GM19452 (cell line): Measurements from ENCODE around the gene BBS1.

Experiments
- ATAC-seq: cut with Tn5 transposase; IDR thresholded peaks from one replicate; pipeline ENCODE4 v1.9.1; 2021; ENCODE audit not compliant: unreplicated experiment

The BBS1 gene

GRCh38 chr11:66548774-66549630 lies 38.6 kb downstream of the BBS1 start:
- no peak for ATAC-seq

GRCh38 chr11:66549696-66550095 lies 39.3 kb downstream of the BBS1 start:
- ATAC-seq, result no peak

GRCh38 chr11:66550887-66551286 lies 40.5 kb downstream of the BBS1 start:
- no peak for ATAC-seq

DNA sequence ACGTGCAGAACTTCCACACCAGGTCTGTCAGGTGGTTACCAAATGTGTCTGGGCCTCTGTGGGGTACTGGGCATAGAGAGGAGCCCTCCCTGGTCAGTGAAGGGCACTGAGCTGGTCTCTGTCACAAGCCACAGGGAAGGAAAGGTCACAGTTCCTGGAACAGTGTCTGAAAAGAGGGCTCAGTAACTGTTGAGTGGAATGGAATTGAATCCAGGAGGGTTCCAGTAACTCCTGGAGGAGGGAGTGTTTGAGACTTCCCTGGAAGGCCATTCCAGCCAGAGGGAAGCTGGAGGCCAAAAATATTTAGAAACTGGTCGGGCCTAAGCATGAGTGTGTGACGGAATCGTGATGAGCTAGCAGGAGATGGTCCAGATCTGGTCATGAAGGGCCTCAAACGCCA lies 44.2 kb downstream of the BBS1 start:
- no peak for ATAC-seq

GRCh38 chr11:66555416-66555815 lies 45.0 kb downstream of the BBS1 start:
- ATAC-seq, result no peak

DNA sequence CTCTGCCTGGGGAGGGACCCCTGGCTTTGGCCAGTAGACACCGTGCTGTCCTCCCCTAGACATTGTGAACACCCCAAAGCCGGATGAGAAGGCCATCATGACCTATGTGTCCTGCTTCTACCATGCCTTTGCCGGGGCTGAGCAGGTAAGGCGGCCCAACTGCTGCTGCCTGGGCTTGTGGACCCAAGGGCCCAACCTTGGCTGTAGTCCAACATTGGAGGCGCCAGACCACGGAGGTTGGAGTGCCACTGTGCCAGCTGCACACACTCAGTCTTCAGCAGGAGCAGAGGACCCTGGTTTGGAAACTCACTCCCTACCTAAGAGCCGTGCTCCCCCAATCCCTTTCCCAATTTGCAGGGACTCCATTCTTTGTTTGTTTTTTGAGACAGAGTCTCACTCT lies 45.7 kb downstream of the BBS1 start:
- no peak for ATAC-seq

GRCh38 chr11:66557733-66558326 lies 47.4 kb downstream of the BBS1 start:
- no peak for ATAC-seq

DNA sequence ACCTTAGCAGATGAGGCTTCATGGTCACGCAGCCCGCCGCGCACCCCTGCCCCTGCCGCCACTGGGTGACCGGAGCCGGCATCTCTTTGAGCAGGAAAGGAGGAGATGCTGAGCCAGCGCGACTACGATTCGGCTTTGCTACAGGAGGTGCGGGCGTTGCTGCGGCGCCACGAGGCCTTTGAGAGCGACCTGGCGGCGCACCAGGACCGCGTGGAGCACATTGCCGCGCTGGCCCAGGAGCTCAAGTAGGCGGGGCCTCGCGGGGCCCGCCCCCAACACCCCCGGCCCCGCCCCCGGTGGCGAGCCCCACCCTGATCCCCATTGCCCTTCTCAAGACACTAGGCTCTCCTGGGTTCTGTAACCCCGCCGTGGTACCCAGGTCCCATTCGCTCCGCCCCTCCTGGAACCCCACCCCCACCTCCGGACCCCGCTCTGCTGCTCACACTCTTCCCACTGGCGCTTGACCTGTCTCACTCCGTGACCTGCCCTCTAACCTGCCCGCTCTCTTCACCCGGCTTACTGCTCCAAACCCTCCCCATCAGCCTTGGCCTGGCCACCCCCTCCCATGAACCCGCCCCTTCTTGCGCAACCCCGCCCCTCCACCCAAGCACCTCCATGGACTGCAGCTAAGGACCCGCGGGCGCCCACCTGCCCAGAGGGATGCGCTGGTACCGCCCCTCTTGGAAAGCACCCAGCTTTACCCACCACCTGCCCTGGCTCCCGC lies 48.9 kb downstream of the BBS1 start:
- no peak for ATAC-seq

- ATAC-seq, result no peak
Observed at GRCh38 chr11:66559866-66560676, 49.6 kb downstream of the BBS1 start.

DNA sequence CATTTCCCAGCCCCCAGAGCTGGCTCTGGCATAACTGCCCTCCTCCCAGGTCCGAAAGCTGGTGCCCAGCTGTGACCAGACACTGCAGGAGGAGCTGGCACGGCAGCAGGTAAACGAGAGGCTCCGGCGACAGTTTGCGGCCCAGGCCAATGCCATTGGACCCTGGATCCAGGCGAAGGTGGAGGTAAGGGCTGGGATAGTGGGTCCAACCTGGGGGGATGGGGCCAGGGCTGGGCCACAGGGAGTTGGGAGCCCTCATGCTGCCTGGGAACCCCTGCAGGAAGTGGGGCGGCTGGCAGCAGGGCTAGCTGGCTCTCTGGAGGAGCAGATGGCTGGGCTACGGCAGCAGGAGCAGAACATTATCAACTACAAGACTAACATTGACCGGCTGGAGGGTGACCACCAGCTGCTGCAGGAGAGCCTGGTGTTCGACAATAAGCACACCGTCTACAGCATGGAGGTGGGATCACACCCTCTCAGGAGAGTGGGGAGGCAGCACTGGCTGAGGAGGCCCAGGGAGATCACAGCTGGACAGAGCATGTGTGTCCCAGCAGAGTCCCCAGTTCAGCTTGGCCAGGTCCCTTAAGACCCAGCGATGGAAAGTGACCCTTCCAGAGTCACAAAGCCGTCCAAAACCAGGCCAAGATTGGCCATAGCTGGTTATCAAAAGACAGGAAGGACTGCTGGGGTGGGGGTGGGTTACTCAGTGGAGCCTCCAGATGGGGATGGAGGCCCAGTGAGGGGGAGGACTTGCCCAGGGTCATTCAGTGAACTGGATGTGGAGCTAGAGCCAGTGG lies 50.9 kb downstream of the BBS1 start:
- ATAC-seq, result no peak

- ATAC-seq, result no peak
Observed at GRCh38 chr11:66561975-66562248, 51.5 kb downstream of the BBS1 start.

DNA sequence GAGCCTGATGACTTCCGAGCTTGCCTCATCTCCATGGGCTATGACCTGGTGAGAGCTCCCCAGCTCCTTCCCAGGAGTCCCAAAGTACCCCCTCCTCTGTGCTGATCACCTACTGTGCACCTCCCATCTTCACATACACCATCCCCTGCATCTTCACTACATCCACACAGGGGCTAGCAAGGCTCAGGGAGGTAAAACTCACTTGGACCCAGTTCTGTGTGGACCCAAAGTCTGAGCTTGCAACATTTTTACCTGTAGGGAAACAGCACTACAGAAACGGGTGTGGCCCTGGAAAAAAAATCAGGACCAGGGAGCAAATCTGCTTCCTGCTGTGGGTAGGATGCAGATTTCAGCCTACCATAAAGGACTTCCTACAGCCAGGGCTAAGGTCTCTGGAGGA lies 51.8 kb downstream of the BBS1 start:
- no peak for ATAC-seq

- no peak for ATAC-seq
Observed at GRCh38 chr11:66562907-66563583, 52.6 kb downstream of the BBS1 start.

DNA sequence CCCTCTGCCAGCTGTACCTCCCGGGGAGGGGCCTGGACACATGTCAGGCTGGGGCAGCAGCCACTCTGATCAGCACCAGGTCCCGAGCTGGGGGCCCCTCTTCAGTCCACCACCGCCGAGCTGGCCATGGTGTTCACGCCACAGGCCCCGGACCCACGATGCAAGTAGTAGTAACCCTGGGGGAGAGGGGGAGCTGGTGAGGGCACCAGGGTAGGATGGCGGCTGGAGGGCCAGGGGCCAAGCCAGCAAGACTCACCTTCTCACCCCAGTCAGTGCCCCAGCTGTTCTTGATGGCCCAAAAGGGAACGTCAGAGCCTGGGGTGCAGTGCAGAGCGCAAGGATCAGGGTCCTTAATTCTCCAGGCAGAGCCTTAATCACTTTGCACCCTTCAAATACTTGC lies 53.4 kb downstream of the BBS1 start:
- no peak for ATAC-seq

DNA sequence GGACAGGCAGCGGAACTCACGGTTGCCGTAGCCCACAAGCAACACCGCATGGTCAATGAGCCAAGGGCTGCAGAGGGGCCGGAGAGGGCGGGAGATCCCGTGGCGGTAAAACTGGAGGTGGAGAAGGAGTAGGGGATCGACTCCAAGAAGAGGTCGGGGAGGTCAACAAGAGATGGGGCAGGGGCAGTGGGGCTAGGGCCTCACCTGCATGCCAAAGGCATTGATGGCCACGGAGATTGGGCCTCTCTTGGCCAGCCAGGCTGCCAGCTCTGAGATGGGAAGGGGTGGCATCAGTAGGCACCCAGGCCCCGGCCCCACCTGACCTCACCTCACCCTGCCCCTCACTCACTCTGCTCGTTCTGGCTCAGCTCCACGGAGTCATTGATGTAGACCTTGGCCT lies 54.1 kb downstream of the BBS1 start:
- ATAC-seq, result no peak

DNA sequence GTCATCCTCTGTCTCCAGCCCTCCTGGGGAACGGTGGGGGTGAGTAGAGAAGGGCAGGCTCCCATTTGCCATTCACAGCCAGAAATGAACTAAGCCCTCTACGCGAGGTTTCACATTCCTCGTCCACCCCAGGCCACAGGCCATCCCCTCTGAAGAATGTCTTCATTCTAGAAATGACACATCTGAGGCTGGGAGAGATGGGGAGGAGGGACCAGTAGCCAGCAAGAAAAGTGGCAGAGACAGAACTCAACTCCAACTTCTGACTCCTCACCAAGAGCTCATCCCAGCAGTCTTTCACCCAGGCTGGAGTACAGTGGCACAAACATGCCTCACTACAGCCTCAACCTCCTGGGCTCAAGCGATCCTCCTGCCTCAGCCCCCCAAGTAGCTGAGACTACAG lies 54.5 kb downstream of the BBS1 start:
- no peak for ATAC-seq

DNA sequence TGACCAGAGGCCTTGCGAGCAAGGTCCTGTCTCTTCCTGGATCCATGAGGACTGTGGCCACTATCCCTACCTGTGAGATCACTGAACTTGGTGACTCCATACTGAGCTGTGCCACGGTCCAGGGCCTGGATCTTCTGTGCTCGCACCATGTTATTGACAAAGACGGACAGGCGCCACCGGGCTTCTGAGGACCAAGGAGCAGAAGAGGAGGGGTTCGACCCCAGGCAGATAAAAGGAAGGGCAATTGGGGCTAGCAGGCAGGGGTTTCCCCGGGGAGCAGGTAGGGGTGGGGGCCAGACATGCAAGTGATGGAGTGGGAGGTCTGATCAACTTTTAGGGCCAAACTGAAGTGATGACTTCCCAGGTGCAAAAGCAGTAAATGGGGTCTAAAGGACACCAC lies 55.8 kb downstream of the BBS1 start:
- ATAC-seq, result no peak

DNA sequence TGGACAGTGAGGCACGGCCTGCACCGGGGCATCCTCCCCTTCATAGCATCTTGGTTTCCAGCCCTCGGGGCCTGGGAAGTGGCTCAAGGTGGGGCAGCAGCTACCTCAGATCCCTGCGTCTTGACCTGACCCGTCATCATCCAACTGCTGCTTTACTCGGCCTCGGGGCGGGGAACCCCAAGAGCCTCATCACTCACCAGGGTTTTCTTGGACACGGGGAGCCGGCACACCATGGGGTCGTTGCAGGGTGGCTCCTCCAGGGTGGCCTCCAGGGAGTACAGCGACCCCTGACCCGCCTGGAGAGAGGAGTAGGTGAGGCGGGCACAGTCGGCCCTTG lies 57.3 kb downstream of the BBS1 start:
- no peak for ATAC-seq

- ATAC-seq, result no peak
Observed at GRCh38 chr11:66568124-66568916, 57.9 kb downstream of the BBS1 start, which contains the start of gene CTSF. TSS of gene CTSF (minus strand) at chr11:66568606. CDS start at chr11:66568486, 120 bp downstream.
